HG03442 (cell line): ENCODE data around the gene TRAF3.

Experiments used
- ATAC-seq: cut with Tn5 transposase; IDR thresholded peaks from one replicate; pipeline ENCODE4 v1.9.1; 2021; ENCODE audit warnings: mild to moderate bottlenecking, moderate library complexity; ENCODE audit not compliant: unreplicated experiment

The TRAF3 gene

DNA sequence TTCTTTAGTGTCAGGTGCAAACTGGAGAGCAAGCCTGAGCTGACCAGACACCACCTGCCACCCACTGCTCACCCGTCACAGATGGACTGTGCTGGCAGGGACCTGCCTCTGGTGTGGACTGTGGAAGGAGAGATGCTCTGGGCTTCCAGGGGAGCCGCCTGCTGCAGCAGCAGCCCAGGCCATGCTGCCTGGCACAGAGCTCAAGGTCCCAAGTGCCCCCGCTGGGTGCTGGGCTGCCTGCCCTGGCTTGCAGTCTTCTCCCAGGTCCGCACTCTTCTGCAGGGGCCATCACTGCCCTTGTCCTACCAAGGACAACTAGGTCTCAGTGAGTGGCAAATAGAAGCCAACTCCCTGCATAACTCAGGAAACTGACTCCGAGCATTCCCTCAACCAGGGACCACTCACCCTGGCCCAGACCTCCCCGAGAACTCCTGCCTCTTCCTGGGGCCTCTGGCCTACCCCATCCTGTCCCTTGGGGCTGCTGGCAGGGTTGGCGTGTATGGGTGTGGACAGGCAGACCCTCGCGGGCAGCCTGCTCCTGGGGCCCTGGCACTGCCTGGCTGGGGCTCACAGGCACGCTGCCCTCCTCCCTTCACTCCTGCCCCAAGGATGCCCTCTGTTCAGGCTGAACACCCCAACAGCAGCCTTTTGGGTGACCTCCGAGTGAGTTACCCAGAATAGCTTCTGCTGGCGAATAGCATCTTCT is 154.5 kb downstream of the TRAF3 start:
- ATAC-seq = no peak

DNA sequence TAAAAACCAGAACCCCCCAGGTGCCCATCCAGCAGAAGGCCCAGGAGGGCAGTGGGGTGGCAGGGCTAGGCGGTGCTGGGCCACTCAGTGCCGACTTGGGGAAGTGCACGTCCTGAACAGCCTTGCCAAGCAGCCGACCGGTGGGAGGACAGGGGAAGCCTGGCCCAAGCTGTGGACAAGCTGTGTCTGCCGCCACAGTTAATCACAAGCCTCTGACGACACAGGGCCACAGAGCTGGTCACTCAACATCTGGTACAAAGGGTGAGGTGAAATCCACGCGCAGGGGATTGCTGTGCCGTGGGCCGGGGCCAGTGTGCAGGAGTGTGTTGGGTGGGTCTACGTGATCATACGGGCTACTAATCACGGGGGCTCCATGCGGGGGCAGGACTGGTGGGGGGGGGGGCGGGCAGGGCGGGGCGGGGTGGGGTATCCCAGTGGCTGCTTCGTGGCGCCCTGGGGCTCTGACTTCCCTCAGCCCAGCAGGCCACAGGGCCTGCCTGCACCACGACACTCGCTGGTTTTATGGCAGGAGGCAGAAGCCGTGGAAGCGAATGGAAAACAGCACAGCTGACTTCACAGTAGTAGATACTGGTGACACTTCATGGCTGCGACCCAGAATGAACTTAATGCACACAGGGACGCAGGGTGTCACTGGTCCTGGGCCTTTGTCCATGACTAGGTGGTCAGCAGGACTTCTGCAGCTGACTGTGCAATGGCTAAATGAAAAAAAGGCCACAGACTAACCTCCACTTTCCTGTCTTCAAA is 155.4 kb downstream of the TRAF3 start:
- no peak for ATAC-seq

DNA sequence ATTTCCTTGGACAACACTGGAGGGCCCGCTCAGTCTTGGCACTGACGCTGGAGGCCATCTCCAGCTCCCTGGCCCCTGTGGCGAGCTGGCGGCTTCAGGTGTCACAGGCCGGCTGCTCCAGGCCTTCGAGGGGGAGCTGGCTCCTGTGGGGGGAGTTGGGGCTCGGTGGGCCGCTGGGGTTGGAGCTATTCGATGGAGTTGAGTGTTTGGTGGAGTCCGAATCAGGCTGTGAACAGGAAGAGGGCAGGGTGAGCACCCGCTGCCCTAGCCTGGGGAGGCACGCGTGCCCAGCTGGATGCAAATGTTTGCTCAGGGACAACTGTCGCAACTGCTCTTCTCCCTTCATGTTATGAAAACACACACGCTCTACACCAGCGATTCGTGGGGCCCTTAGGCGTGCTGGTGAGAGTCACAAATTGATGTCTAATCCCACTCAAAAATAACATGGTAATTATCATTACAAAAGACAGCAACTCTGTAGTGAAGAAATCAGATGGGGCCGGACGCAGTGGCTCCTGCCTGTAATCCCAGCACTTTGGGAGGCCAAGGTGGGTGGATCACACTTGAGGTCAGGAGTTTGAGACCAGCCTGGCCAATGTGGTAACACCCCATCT is 156.5 kb downstream of the TRAF3 start:
- no peak for ATAC-seq

DNA sequence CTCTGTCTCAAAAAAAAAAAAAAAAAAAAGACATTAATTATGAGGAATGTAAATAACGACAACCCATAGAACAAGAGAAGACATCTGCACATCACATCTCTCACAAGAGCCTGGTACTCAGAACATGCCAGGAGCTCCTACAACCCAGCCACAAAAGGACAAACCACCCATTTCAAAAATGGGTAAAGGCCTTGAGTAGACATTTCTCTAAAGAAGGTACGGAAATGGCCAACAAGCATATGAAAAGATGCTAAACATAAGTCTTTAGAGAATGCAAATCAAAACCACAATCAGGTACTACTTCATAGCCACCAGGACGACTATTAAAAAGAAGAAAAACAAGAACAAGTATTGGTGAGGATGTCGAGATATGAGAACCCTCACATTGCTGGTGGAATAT is 158.5 kb downstream of the TRAF3 start:
- no peak for ATAC-seq

DNA sequence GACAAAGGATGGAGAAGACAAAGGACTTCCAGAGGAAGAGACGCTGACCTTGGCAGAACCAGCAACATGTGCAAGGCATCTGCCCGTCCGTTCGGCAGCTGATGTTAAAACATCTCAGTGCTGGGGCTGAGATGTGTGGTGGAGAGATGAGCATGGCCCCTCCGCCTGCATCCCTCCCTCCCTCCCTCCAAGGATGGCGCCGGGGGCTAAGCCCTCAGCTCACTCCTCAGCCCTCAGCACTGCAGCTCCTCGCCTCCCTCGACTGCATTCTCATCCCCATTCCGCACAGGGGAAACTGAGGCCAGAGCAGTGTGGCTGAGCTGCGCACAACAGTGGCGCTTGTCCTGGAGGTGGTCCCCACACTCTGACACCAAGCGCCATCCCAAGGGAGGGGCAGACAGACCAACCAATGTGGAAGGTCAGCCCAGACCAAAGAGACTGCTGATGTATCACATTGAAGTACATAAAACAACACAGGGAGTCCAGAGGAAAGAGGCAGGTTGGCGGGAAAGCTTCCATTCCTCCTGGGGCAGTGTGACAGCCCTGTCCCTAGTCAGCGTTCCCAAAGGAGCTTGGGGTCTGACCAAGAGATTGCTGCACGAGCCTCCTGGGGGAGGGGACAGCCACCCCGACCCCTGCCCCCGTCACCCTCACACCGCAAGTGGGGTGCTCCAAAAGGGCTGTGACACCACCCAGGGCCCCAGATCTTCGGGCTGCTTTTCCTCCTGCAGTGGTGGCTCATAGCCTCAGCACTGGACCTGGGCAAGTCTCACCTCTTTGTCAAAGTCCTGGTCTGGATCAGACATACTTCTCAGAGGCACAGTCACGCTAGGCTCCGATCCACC is 160.3 kb downstream of the TRAF3 start:
- no peak for ATAC-seq

DNA sequence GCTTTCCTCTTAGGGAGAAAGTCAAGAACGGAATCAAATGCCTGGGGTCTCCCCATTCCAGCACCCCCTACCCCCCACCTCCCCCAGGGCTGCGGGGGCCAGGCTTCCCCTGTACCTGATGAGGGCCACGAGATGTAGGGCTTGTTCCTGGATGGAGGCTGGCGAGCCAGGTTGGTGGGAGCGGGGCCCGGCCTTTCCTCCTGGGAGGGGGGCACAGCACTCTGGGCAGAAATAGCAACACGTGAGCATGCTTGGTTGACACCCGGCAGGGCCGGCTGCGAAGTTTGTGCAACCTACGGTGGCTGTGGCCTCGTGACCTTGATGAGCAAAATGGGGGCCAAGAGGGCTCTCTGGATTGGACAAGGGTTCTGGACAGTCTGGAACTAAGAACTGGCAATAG is 160.9 kb downstream of the TRAF3 start:
- no peak for ATAC-seq

DNA sequence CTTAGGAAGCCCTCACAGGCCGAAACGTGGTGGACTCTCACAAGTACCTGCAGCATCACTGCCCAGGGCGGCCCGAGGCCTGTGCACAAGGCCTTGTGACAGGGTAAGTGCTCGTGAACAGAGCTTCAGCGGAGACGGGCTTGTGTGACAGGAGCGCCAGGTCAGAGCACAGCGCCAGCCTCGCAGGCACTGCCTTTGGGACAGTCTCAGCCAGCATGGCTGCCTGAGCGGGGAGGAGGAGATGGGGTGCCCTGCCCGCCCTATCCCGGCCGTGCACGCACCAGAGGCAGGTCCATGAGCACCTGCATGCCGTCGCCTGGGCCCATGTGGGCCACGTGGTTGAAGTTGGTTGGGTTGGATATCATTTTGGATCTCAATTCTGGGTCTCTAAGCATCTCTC is 162.1 kb downstream of the TRAF3 start:
- no peak for ATAC-seq

DNA sequence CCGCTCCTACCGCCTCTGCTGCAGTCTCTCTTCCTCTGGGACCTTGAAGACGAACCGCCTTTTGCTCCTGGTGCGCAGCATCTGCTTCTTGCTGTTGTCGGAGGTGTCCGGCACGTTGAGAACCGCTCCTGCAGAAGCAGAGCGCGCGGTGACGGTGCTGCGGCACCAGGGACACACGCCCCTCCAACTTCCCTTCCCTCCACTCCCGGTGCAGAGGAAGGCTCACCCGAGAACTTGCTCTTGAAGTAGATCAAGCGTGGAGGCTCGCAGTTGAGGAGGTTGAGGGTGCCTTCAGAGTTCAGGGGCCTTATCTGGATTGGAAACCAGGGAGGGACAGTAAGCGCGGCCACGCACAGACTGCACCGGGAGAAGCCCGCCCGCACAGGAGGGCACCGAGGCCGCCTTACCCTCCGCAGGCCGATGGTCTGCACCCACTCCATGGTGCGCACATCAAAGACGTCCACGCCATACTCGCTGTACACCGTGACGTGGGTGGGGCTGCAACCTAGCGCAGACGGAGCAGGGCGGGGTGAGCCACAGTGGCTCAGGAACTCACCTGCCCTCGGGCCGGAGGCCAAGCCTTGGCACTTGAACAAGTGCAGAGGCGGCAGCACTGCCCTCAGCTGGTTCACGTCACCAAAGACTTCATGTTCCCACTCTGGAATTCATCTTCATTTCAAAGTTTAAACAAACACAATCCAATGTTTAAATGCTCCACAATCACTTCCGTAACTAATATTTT is 162.7 kb downstream of the TRAF3 start:
- no peak for ATAC-seq

DNA sequence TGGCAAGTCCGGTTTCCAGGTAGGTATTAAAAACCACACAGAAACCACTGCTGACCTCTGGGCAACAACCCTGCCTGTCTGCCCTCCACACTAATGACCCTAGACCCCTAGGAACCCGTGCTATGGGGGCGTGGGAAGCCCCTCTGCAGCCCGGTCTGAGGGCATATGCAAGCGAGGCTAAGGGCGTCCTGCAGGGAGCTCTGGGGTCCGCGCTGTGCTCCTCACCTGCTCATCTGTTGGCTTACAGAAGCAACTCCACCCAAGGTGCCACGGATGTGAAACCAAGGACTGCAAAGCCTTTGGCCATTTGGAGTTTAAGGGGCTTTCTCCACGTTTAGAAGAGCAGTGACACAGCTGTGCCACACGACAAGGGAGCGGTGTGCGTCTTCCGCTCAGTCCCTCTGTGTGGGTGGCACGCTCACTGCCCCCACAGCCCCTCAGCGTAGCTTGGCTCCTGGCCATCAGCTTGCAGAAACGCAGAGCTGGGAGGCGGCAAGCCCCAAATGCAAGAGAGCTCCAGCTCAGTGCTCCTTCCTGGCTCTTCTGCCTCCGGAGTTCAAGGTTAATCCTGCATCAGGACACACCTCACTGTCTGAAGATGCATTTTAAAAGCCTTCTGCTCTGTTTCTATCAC is 163.6 kb downstream of the TRAF3 start:
- no peak for ATAC-seq

DNA sequence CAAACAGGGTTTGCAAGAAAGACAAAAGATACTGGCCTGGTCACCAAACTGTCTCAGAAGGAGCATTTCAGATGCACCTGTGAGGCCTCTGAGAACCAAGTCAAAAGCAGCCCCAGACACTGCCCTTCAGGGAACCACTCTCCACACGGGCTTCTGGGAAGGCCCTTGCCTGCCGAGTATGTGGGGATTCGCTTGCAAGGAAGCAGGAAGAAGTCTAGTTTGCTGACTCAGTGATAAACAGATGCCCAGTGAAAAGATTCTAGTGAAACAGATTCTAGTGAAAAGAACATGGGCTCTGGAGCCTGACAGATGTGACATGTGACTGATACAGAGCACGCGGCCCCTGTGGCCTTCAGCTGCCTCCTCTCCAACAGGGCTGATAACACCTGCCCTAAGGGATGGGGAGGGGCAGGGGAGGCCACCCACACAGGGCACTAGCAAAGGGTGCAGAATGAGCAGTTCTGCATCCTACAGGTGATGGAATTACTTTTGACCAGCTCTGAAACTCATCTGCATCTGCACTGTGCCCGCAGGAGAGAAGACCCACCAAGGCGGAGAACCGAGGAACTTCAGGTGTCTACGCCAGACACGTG is 164.3 kb downstream of the TRAF3 start:
- no peak for ATAC-seq

DNA sequence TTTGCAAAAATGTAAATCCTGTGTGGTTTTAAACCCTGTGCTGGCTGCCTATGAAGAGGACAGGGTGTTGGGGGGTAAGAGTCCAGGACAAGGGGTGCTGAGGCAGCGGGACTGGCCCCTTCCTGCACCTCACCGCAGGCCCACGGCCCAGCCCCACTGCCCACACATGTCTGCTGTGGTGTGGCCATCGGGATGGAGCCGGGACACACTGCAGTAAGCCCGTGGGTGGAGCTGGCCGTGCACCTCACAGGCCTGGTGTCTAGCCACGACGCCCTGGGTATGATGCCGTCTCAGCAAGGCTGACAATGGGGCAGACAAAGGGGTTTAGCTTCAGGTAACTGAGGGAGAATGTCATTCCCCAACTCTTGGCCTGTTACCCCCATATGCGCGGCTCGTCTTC is 164.8 kb downstream of the TRAF3 start:
- ATAC-seq = no peak

DNA sequence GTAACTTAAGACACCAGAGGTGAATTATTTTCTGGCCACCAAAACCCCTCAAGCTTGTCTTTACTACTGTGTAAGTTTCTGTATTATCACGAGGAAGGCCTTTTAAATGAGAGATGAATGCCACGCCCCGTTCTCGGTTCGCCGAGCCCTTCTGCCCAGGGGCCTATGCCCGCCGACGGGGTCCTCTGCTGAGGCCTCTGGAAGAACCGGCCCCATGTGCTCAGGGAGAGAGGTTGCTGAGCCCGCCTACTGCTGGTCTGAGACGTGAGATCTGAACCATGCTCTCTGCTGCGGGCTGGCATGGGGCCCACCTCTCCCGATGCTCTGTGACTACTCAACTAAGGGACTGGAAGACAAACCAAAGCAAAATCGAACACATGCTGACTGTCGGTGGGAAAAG is 166.2 kb downstream of the TRAF3 start:
- no peak for ATAC-seq

DNA sequence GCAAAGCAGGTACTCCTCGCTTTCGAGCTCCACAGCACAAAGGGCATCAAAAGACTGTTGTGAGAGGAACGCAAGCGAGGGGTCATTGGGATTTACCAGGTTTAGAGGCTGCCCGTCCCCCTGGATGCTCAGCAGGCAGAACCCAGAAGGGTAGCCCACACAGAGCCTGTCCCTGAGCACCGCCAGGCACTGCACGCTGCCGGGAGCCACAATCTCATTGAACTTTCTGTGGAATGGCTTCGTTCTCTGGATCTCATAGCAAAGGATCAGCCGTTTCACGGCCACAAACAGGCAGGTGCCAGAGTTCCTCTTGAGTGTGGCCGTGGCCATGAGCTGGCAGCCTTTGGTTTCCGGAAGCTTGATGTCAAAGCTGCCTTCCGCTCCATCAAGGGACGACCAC is 166.7 kb downstream of the TRAF3 start:
- no peak for ATAC-seq

DNA sequence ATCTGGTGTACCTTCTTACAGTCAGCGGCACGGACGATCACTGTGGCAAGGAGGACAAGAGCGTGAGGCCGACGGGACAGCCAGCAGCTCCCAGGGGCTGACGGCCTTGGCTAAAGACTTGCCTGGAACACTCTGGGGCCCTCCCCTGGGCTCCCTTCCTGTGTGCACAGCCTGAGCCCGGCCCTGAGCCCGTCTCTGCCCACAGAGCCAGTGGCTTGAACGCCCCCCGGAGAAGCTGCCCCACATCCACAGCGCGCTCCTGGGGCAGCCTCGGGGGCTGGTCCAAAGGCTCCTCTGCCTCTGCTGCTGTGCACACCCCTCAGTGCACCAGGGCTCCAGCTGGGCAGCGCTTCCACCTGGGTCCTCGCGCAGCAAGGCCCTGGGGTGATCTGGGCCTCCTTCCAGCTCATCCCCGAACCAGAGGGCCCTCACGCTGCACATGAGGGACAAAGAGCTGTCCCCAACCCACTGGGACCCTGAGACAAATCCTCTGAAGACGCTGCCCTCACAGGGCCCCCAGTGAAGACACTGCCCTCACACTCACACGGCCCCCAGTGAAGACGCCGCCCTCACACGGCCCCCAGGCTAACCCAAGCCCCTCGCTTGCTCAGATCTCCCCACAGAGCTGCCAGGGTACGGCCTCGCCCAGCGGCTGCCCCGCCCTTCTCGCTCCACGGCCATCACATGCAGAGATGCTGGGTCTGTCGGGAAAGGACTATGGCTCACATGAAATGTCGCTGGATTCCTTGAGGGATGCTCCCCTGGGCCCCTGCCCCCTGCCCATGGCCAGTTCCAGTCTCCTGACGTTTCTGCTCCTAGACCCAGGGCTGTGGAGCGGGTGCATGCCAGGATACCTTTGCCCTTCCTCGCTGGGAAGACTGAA is 167.4 kb downstream of the TRAF3 start:
- no peak for ATAC-seq

DNA sequence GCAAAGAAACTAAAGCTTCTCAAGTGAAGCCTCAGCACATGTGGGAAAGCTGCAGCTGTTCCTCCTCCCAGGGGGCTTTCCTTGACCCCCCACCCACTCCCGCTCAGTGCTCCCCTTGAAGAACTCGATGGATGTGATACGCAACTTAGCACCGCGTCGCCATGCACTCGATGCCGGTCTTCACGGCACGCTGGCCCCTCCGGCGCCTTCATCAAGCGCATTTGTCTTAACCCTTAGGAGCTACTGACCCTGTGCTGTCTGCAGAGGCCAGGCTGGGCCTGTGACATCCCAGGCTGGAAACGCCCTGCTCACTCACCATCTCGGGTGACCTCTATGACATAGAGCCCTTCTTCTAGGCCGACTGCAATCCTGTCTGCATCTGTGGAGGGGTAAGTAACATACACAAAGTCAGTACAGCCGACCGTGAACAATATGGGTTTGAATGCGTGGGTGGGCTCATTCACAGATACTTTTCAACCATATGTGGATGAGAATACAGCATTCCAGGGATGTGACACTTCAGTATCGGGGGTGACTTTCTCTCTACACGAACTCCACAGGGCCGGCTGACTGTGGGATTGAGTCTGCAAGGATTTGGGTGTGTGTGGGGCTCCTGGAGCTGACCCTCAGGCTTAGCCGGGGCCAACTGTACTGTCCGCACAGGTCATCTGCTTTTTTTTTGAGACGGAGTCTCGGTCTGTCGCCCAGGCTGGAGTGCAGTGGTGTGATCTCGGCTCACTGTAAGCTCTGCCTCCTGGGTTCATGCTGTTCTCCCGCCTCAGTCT is 168.3 kb downstream of the TRAF3 start:
- ATAC-seq = no peak

DNA sequence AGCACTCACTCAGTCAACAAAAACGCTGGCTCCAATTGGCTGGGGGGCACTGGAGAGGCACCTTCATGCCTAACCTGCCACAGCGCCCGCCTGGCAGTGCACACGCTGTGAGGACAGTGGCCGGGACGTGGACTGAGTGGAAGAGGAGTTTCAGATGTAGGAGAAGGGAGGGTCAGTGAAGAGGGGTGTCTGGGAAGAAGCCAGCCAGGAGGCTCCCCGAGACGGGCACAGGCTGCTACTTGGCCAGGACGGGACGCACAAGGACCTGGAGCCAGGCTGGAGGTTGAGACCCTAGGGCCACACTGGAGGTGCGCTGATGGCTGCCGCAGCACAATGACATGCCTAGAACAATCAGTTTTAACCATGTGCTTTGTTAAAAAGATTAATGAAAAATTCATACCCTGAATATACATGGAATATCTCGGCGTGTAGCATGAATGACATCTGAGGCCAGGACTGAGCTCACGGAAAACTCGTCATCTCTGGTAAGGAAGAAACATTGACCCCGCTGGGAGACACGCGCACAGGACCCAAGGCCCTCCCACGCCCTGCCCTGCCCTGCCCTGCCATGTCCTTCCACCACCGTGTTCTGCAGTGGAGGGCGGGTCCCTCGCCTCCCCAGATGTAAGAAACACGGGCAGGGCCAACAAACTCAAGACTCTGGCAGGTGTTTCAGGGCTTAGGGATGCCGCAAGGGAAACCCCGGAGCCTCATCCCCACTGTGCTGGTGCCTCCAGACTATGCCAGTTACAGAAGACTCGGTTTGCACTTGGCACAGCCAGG is 170.3 kb downstream of the TRAF3 start:
- ATAC-seq = no peak

DNA sequence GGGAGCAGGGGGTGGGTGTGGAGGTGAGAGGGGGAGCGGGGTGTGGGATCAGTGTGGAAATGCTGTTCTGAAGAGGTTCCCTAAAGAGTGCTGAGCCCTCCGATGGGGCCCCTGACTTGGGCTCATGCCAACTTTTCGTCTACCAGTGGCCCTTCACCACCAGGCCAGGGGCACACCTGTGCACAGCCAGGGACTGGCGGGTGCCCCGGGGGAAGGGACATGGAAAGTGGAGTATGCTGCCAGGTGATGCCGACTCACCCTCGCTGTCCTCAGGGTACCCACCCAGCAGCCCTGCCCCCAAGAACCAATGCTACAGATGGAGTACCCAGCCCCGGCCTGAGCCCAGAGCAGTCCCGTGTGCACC is 171.4 kb downstream of the TRAF3 start:
- ATAC-seq = no peak
